Sigmoid colon (tissue), 4 donors: Measurements from ENCODE around the gene MRPL27.

Experiments used
- POLR2AphosphoS5 ChIP-seq, 4 donors: sonication (generic); formaldehyde crosslinking; IDR thresholded peaks; one replicate each; pipeline ENCODE4 v1.6.1; 2017; ENCODE audit warnings: antibody characterized with exemption in 4 of 4
- TF ChIP-seq, protein P1 (sequence below), 4 experiments: fragments of 450-650 bp in 3 of 4; fragments of 200-600 bp in 1 of 4; IDR thresholded peaks; one replicate each; pipeline ENCODE4 v1.5.1; 2016 to 2019; ENCODE audit warnings: antibody characterized with exemption in 4 of 4, mild to moderate bottlenecking in 3 of 4, moderate library complexity in 2 of 4

DNA sequence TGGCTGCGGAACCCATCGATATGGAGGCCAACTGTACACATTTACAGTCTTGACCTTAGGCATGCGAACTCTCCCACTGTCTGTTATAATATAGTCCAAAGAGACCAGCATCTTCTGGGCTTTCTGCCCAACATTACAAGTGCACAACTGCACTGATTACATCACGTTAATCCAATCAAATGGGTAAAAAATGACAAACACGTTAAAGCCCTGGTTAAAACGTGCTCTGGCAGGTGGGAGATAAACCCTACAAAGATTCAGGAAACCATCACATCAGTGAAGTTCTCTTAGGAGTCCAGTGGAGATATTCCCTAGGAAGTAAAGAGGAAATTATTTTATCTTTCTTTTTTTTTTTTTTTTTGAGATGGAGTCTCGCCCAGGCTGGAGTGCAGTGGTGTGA, 50.7 kb downstream of the MRPL27 start:
- TF ChIP-seq, protein P1, sequence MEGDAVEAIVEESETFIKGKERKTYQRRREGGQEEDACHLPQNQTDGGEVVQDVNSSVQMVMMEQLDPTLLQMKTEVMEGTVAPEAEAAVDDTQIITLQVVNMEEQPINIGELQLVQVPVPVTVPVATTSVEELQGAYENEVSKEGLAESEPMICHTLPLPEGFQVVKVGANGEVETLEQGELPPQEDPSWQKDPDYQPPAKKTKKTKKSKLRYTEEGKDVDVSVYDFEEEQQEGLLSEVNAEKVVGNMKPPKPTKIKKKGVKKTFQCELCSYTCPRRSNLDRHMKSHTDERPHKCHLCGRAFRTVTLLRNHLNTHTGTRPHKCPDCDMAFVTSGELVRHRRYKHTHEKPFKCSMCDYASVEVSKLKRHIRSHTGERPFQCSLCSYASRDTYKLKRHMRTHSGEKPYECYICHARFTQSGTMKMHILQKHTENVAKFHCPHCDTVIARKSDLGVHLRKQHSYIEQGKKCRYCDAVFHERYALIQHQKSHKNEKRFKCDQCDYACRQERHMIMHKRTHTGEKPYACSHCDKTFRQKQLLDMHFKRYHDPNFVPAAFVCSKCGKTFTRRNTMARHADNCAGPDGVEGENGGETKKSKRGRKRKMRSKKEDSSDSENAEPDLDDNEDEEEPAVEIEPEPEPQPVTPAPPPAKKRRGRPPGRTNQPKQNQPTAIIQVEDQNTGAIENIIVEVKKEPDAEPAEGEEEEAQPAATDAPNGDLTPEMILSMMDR (IDR thresholded peaks at IDR 0.05) = no peak
- TF ChIP-seq POLR2AphosphoS5 (IDR thresholded peaks at IDR 0.05) = no peak
